GM23248 (cell line): ENCODE results near the gene ATP2C2.

Experiments
- EZH2 ChIP-seq: fragments of 200-600 bp; sonication (generic); IDR thresholded peaks from 2 replicates; pipeline ENCODE4 v1.6.1; 2018; ENCODE audit warnings: antibody characterized with exemption, mild to moderate bottlenecking; ENCODE audit not compliant: insufficient read depth, poor library complexity, severe bottlenecking
- EZH2phosphoT487 ChIP-seq: fragments of 200-600 bp; sonication (generic); IDR thresholded peaks from 2 replicates; pipeline ENCODE4 v1.6.1; 2018; ENCODE audit warnings: antibody characterized with exemption, moderate library complexity, mild to moderate bottlenecking, low read depth; ENCODE audit not compliant: insufficient read depth

- TF ChIP-seq EZH2 = no peak
- no peak for TF ChIP-seq EZH2phosphoT487
Observed at GRCh38 chr16:84348386-84348888, 19.9 kb upstream of the ATP2C2 start.
